GM18508 (cell line): ENCODE data around the gene LIMA1.
"Not testable (repeated sequence)": the region's sequence is repeated elsewhere in the genome, so short reads cannot be mapped to it uniquely, and the experiment has no call there.

Experiments used
- ATAC-seq: cut with Tn5 transposase; IDR thresholded peaks from one replicate; pipeline ENCODE4 v1.9.1; 2021; ENCODE audit warnings: moderate number of reproducible peaks; ENCODE audit not compliant: insufficient read depth, unreplicated experiment

The LIMA1 gene

GRCh38 chr12:50221228-50222008, 61.9 kb downstream of the LIMA1 start:
- no peak for ATAC-seq

GRCh38 chr12:50220363-50220995, 62.8 kb downstream of the LIMA1 start:
- no peak for ATAC-seq

- ATAC-seq, result no peak
These were observed 63.8 kb downstream of the LIMA1 start for GRCh38 chr12:50219544-50219943.

- ATAC-seq, result not testable (repeated sequence)
These were observed 64.3 kb downstream of the LIMA1 start for GRCh38 chr12:50219001-50219400.

- ATAC-seq, result no peak
These were observed 64.9 kb downstream of the LIMA1 start for GRCh38 chr12:50218386-50218785.

- ATAC-seq, result no peak
These were observed 66.1 kb downstream of the LIMA1 start for GRCh38 chr12:50217202-50217601.

GRCh38 chr12:50215033-50215432, 68.3 kb downstream of the LIMA1 start:
- no peak for ATAC-seq

GRCh38 chr12:50214018-50214417, 69.3 kb downstream of the LIMA1 start:
- no peak for ATAC-seq

- ATAC-seq, result no peak
These were observed 69.9 kb downstream of the LIMA1 start for GRCh38 chr12:50213439-50213838.

GRCh38 chr12:50212071-50212467, 71.3 kb downstream of the LIMA1 start:
- ATAC-seq, result no peak

- ATAC-seq, result no peak
These were observed 71.8 kb downstream of the LIMA1 start for GRCh38 chr12:50211392-50212070.

GRCh38 chr12:50207424-50207823, 75.9 kb downstream of the LIMA1 start:
- ATAC-seq, result no peak

GRCh38 chr12:50205648-50206047, 77.7 kb downstream of the LIMA1 start:
- ATAC-seq, result no peak

GRCh38 chr12:50203691-50204090, 79.6 kb downstream of the LIMA1 start:
- no peak for ATAC-seq

- no peak for ATAC-seq
These were observed 81.3 kb downstream of the LIMA1 start for GRCh38 chr12:50201987-50202521.

- ATAC-seq, result no peak
These were observed 82.6 kb downstream of the LIMA1 start for GRCh38 chr12:50200552-50201273.

- ATAC-seq, result no peak
These were observed 84.5 kb downstream of the LIMA1 start for GRCh38 chr12:50198829-50199228.

- ATAC-seq, result no peak
These were observed 86.0 kb downstream of the LIMA1 start for GRCh38 chr12:50197297-50197727.

- ATAC-seq, result no peak
These were observed 86.8 kb downstream of the LIMA1 start for GRCh38 chr12:50196537-50196936.

GRCh38 chr12:50195832-50196231, 87.5 kb downstream of the LIMA1 start:
- no peak for ATAC-seq
